GM18499 (cell line): ENCODE measurements around the gene C15orf39.
"Not testable (repeated sequence)": the region's sequence is repeated elsewhere in the genome, so short reads cannot be mapped to it uniquely, and the experiment has no call there.

ENCODE experiments used
- ATAC-seq: cut with Tn5 transposase; IDR thresholded peaks from one replicate; pipeline ENCODE4 v1.9.1; 2021; ENCODE audit warnings: moderate number of reproducible peaks; ENCODE audit not compliant: insufficient read depth, unreplicated experiment

The C15orf39 gene

GRCh38 chr15:75201616-75202250 lies at the start of gene C15orf39:
Gene C15orf39, plus strand, starts transcription at chr15:75201882. Its CDS starts 4,167 bp downstream, at chr15:75206049.
- ATAC-seq, result no peak

- no peak for ATAC-seq
Observed at GRCh38 chr15:75152382-75153079, 49.2 kb upstream of the C15orf39 start.

GRCh38 chr15:75153087-75153486 lies 48.6 kb upstream of the C15orf39 start:
- no peak for ATAC-seq

GRCh38 chr15:75153565-75154276 lies 48.0 kb upstream of the C15orf39 start:
- no peak for ATAC-seq

- no peak for ATAC-seq
Observed at GRCh38 chr15:75154461-75155062, 47.1 kb upstream of the C15orf39 start.

- no peak for ATAC-seq
Observed at GRCh38 chr15:75156326-75157215, 45.1 kb upstream of the C15orf39 start.

- ATAC-seq, result no peak
Observed at GRCh38 chr15:75158402-75158801, 43.3 kb upstream of the C15orf39 start.

- ATAC-seq, result no peak
Observed at GRCh38 chr15:75159244-75159643, 42.4 kb upstream of the C15orf39 start.

- ATAC-seq, result no peak
Observed at GRCh38 chr15:75161106-75161916, 40.4 kb upstream of the C15orf39 start.

GRCh38 chr15:75161917-75162414 lies 39.7 kb upstream of the C15orf39 start:
- ATAC-seq, result no peak

- no peak for ATAC-seq
Observed at GRCh38 chr15:75163150-75163564, 38.5 kb upstream of the C15orf39 start.

- no peak for ATAC-seq
Observed at GRCh38 chr15:75164625-75165350, 36.9 kb upstream of the C15orf39 start.

GRCh38 chr15:75166489-75167063 lies 35.1 kb upstream of the C15orf39 start:
- not testable (repeated sequence) for ATAC-seq

GRCh38 chr15:75167588-75168350 lies 33.9 kb upstream of the C15orf39 start:
- no peak for ATAC-seq

GRCh38 chr15:75168374-75168773 lies 33.3 kb upstream of the C15orf39 start:
- ATAC-seq, result no peak

- no peak for ATAC-seq
Observed at GRCh38 chr15:75170203-75170602, 31.5 kb upstream of the C15orf39 start.

- ATAC-seq, result no peak
Observed at GRCh38 chr15:75170711-75171341, 30.9 kb upstream of the C15orf39 start.
